Measurements from ENCODE around the gene MMP24OS.

MMP24OS gene

DNA sequence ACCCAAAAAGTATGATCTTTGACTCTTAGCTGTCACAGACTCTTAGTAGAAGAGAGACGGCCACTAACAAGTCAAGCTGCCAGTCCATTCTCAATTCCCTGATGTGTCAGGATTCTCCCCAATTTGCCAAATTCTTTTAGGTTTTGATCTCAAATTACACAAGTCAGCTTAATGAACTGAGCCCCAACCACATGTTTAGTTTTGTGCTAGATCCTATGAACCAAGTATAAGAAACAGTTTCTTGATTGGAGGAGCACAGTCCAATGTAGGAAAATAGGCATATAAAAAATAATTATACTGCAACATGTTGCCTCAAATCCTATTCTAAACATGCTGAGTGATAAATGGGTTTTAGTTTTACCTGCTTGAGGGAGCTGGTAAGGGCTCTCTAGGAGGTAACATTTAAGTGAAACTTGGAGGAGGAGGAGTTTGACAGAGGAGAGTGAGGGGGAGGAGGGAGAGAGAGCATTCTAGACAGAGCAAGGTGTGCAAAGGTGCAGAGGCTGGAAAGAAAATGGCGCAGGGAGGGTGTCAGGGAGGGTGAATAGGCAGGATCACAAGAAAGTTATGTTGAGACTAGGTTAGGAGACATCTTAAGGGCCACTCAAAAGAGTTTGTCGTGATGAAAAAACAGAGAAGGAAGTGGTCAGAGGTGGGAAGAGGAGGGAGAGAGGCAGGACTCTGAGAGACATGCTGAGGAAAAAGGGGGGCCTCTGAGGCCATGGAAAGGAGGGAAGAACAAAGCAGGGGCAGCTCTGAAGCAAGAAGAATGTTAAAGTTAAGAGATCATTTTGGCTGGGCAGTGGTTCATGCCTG, 37.1 kb upstream of the MMP24OS start:
- Mint-ChIP-seq H3K36me3 (no peaks in the 10 kb centered on the region), H3K27ac (peak overlapping the region; percentile 78), H3K27me3 (no peaks in the 10 kb centered on the region), H3K4me1 (ENCODE audit: low read depth) (peaks cover 26% of the 10 kb centered on the region), H3K9me3 (ENCODE audit: low read depth) (no peaks in the 10 kb centered on the region), H3K4me3 (no peak overlapping the region)

DNA sequence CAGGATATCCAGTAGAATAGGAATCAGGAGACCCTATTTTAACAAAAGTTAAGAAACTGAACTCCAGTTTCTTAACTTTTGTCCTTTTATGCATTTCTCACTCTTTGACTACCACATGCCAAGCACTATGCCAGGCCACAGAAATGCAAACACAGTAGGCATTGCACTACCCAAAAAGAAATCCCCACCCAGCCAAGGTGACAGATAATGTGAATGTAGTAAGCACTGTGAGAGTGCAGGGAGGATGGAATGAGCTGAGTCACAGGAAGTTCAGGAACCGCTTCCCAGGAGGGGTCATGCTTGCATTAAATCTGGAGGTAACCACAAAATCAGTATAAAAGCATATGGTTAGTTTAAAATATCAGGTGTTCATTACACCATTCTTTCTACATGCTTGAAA, 34.4 kb upstream of the MMP24OS start:
- Mint-ChIP-seq H3K4me3 (no peak overlapping the region), H3K27ac (peak overlapping the region; percentile 0), H3K4me1 (ENCODE audit: low read depth) (peaks cover 28% of the 10 kb centered on the region), H3K36me3 (no peaks in the 10 kb centered on the region), H3K27me3 (no peaks in the 10 kb centered on the region), H3K9me3 (ENCODE audit: low read depth) (no peaks in the 10 kb centered on the region)

DNA sequence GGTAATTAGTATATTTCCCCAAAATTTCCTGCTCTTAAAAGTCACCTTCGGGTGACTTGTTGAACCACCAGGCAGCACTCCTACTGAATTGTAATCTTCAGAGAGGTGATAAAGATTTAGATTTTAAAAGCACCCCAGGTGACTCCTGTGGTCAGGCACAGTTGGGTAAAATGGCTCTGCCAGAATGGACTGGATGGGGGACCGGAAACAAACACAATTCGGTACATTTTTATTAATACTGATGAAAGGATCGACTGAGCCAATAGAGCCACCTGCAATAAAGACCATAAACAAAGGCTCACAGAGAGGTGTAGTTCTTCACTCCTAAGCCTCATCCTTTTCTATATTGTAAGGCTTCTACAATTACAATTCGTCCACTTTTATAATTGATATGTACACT, 33.9 kb upstream of the MMP24OS start:
- Mint-ChIP-seq H3K27ac (peak overlapping the region; percentile 0), H3K4me3 (no peak overlapping the region)

DNA sequence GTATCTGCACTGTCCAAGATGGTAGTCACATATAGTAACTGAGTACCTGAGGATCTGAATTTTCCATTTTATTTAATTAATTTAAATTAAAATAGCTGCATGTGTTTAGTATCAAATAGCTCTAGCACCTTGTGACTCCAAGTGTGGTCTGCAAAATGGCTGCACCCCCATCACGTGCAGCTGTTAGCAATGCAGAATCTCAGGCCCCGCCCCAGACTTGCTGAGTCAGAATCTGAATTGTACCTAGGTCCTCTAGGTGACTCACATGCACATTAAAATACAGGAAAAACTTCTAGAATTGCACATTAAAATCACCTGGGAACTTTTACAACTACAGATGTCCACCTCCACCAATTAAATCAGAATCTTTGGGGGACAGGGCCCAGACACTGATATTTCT, 33.5 kb upstream of the MMP24OS start:
- Mint-ChIP-seq H3K27me3 (no peaks in the 10 kb centered on the region), H3K4me3 (no peak overlapping the region), H3K36me3 (no peaks in the 10 kb centered on the region), H3K4me1 (ENCODE audit: low read depth) (peaks cover 33% of the 10 kb centered on the region), H3K27ac (no peak overlapping the region), H3K9me3 (ENCODE audit: low read depth) (no peaks in the 10 kb centered on the region)

More for the DNA sequence above, 33.9 kb upstream of the MMP24OS start:
- no peaks in the 10 kb centered on the region for H3K27me3 Mint-ChIP-seq
- H3K9me3 Mint-ChIP-seq (ENCODE audit: low read depth) = no peaks in the 10 kb centered on the region
- H3K36me3 Mint-ChIP-seq = no peaks in the 10 kb centered on the region
- H3K4me1 Mint-ChIP-seq (ENCODE audit: low read depth) = peaks cover 28% of the 10 kb centered on the region

DNA sequence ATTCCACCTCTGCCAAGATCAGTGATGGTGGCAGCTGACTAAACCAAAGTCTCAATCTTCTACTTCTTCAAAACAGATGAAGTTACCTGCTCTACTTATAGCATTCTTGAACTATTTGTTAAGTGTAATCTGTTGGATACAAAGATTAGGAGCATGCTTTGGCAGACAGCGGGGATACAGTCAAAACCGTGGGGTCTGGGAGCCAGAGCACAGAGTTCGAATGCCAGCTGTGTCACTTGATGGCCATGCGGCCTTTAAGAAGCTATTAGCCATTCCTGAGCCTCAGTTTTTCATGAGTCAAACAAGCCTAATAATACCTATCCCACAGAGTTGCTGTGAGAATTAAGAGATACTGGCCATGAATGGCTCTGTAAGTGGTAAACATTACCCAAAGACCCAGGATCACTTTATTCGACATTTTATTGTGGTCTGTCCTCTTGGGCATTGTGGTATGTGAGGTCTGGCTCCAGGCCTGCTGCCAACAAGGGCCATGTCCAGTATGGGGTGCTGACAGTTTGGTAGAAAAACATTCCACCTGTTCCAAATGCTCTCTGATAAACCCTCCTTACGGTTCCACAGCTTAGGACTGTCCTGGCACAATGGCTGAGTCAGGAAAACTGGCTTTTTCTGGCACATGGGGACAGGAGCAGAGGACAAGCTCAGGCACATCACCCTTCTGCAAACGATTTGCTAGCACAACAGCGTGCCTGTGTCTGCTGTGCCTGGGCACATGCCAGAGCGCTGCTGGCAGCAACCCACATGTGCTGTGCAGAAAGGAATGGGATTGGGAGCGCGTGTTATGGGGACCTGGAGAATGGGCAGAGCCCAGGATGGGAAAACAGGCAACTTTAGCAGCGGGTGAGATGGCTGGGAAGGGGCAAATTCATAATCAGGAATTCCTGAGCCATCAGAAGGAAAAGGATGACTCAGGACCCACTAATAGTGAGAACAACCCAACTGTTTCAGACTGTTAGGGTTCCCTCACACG, 30.0 kb upstream of the MMP24OS start:
- Mint-ChIP-seq H3K4me3 (no peak overlapping the region), H3K27ac (peak overlapping the region; percentile 97), H3K9me3 (ENCODE audit: low read depth) (no peaks in the 10 kb centered on the region), H3K36me3 (peaks cover 2% of the 10 kb centered on the region), H3K4me1 (ENCODE audit: low read depth) (peaks cover 45% of the 10 kb centered on the region), H3K27me3 (no peaks in the 10 kb centered on the region)

DNA sequence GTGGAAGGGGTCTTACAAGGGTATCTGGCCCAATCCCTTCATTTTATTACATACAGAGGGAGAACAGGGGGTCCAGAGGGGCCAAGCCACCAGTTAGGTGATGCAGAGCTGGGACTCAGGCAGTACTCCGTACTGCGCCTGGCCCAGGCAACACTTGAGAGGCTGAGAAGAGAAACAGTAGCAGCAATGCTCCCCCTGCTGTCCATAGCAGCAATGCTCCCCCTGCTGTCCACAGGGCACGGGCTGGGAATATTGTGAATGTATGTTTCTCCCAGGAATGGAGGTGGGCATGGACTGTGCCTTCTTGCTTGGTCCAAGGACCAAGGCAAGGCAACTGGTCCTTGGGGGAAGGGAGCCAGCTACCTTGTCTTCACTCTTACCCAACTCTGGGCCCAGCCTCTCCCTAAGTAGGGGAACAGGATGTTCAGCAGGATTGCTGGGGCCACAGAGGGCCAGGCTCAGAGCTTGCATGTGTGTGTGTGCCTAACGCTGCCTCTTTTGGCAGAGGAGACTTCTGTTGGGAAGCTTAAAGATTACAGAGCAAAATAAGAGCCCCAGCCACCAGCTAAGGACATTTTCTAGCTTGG, 29.1 kb upstream of the MMP24OS start:
- Mint-ChIP-seq H3K27ac (peak overlapping the region; percentile 97), H3K9me3 (ENCODE audit: low read depth) (no peaks in the 10 kb centered on the region), H3K36me3 (peaks cover 2% of the 10 kb centered on the region), H3K4me1 (ENCODE audit: low read depth) (peaks cover 37% of the 10 kb centered on the region), H3K27me3 (no peaks in the 10 kb centered on the region), H3K4me3 (no peak overlapping the region)

DNA sequence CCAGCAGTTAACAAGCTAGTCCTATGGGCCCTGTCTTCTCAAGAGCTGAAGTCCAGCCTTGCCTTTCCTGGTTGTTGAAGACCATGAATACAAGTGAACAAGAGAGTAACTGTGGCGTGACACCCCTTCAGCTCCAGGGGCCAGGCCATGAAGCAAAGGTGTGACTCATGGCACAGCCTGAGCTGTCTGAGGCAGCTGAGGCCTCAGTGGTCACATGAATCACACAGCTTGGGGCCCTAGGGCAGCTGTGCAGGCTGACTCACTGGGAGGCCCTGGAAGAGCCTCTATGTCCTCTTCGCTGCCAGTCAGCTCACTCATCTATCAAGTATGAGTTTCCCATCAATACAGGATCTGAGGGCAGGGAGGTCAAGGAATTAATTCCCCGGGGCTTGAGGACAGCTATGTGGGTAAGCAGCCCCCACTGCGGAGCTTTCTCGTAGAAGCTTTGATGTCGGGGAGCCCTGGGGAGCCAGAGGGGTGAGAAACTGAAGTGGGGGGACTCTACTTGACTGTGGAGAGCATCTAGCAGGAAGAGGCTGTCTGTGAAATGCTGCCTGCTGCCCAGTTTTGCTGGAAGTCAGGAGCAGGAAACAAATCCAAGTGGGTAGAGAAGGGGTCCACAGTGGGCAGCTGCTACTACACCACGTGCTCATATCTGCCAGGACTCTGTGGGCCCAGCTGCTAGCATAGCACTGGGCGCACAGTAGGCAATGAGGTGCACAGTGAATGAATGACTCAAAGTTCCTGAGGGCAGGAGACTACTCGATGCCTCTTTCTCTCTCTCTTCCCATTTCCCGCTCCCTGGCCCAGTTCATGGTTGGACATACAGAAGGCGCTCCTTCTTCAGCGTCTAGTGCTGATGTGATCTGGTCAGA, 28.0 kb upstream of the MMP24OS start:
- Mint-ChIP-seq H3K36me3 (peaks cover 2% of the 10 kb centered on the region), H3K27ac (peak overlapping the region; percentile 97), H3K4me1 (ENCODE audit: low read depth) (peaks cover 31% of the 10 kb centered on the region), H3K27me3 (no peaks in the 10 kb centered on the region), H3K4me3 (peak overlapping the region; percentile 74), H3K9me3 (ENCODE audit: low read depth) (no peaks in the 10 kb centered on the region)

DNA sequence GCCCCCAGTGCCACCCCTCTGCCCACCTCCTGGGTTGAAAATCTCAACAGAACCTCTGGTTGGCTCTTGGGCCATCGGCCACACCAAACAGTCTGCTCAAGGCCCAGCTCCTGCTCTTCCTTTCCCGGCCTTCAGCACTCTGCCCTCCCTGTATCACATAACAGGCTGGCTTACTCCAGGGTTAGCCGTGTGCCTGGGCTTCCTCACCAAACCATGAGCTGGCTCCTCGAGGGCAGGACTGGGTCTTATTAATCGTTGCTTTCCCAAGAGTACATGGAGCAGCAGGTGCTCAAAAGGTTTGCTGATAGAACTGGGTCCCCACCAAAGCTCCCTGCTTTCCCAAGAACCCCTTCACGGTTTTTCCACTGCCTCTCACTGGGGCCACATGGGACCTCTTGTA, 27.0 kb upstream of the MMP24OS start:
- Mint-ChIP-seq H3K36me3 (peaks cover 2% of the 10 kb centered on the region), H3K4me1 (ENCODE audit: low read depth) (peaks cover 31% of the 10 kb centered on the region), H3K27ac (peak overlapping the region; percentile 97)

DNA sequence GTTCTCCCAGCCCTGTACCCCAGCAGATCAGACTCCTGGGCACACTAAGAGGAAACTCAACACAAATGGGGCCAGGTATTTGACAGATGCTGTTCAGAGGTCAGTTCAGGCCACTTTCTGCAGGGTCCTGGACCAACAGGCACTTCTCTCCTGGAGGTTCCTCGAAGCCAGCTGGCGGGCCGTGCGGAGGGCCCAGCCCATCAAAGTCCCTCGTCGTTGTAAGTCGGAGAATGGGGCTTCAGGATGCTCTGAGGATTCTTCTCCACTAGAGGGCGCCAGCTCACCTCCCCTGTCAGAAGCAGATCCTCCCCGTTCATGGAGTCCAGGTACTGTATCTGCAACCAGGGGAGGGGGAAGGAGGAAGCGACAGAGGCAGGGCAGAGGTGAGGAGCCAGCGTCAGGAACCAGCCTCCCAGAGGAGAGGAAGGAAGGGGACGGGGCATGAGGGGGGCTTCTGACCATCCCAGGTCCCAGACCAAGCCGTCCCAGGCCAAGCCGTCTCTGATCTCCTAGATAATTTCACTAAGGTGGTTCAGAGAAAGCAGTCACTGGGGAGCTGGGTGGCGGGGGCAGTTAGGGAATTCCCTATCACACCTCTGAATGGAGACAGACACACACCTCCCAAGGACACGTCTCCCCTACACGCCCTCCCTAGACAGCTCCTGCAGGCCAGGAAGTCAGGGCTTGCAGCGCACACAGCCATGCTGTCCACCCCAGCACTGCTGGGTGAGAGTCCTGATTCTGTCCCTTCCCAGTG, 26.0 kb upstream of the MMP24OS start:
- Mint-ChIP-seq H3K4me3 (no peak overlapping the region), H3K4me1 (ENCODE audit: low read depth) (peaks cover 31% of the 10 kb centered on the region), H3K9me3 (ENCODE audit: low read depth) (no peaks in the 10 kb centered on the region), H3K36me3 (peaks cover 2% of the 10 kb centered on the region), H3K27me3 (no peaks in the 10 kb centered on the region), H3K27ac (peak overlapping the region; percentile 97)

More for the DNA sequence above, 27.0 kb upstream of the MMP24OS start:
- Mint-ChIP-seq H3K27me3 (no peaks in the 10 kb centered on the region), H3K9me3 (ENCODE audit: low read depth) (no peaks in the 10 kb centered on the region), H3K4me3 (no peak overlapping the region)

DNA sequence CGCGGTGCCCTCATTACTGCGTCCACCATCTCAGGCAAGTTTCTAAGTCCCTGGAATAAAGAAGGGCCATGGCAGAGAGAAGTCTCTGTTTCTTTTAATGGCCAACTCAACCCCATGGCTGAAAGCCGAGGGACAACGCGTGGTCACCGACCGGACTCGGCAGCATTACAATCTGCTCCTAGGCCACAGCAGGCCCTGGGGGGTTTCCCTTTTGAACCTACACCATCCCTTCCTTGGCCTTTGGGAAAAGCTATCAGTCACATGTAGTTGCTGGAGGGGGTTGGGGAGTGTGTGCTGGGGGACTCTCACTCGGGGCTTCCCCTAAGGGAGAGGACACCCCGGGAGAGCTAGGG, 25.4 kb upstream of the MMP24OS start:
- no peaks in the 10 kb centered on the region for H3K9me3 Mint-ChIP-seq (ENCODE audit: low read depth)
- no peak overlapping the region for H3K4me3 Mint-ChIP-seq
- H3K36me3 Mint-ChIP-seq = peaks cover 2% of the 10 kb centered on the region
- peaks cover 31% of the 10 kb centered on the region for H3K4me1 Mint-ChIP-seq (ENCODE audit: low read depth)
- no peak overlapping the region for H3K27ac Mint-ChIP-seq
- H3K27me3 Mint-ChIP-seq = no peaks in the 10 kb centered on the region

DNA sequence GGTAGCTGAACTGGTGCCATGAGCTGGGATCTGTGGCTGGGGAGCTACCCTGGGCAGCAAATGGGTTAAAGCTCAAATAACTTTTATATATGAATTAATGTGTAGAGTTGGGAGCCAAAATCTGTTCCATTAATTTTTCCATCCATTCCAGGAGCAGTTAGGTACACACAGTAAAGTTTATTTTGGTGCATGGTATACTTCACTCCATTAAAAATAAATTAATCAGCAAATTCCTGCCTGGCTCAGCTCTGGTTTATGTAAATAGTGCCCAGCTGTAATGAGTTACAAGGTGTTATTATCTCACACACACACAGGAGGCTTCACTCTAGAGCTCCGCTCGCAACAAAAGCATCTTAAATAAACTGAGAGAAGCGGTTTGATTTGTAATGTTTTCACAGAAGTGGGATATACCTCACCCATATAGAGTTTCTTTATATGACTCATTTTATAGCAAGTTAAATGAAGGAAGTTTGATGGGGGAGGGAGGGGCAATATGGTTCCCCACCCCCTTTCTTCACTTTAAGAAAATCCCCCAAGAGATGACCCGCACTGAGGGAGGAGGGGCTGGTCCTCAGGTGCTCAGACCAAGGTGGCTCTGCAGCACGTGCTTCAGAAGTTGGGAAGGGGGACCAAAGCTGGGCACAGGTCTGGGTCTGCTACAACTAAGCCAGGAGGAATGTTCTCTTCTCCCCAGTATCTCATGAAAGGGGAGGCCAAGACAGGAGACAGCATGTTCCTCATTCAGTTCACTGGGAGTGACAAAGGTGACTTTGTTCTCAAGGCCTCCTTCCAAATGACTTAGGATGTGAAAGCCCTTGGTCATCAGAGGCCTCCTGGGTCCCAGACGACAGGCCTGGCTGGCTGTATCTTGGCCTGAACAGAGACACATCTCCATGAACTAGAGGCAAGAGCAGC, 24.8 kb upstream of the MMP24OS start:
- Mint-ChIP-seq H3K27me3 (no peaks in the 10 kb centered on the region), H3K36me3 (peaks cover 2% of the 10 kb centered on the region), H3K4me3 (no peak overlapping the region), H3K4me1 (ENCODE audit: low read depth) (peaks cover 31% of the 10 kb centered on the region), H3K27ac (no peak overlapping the region), H3K9me3 (ENCODE audit: low read depth) (no peaks in the 10 kb centered on the region)

DNA sequence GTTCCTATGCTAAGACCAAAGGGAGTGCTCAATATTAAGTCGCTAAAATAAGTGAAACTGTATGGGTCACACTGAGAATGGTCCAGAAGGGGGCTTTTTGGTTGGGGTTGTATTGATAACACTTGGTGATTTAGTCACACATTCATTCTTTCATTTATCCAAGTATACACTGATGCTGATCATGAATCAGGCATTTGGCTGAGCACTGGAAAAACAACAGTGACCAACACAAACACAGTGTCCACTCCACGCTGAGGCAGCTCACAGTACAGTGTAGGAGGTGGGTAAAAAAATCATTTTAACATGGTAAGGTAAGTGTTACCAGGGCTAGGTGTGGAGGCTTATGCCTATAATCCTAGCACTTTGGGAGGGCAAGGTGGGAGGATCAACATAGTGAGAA, 23.5 kb upstream of the MMP24OS start:
- no peak overlapping the region for H3K4me3 Mint-ChIP-seq
- peaks cover 25% of the 10 kb centered on the region for H3K4me1 Mint-ChIP-seq (ENCODE audit: low read depth)
- H3K27ac Mint-ChIP-seq = peak overlapping the region; percentile 29
- no peaks in the 10 kb centered on the region for H3K27me3 Mint-ChIP-seq
- no peaks in the 10 kb centered on the region for H3K9me3 Mint-ChIP-seq (ENCODE audit: low read depth)
- H3K36me3 Mint-ChIP-seq = peaks cover 2% of the 10 kb centered on the region
